Caco-2 (cell line): ENCODE measurements around the gene ALK. TPM values are rescaled to one million over a fixed set of nuclear protein-coding genes. Genes with fewer than 3 reads are reported as not detected.

Experiments
- BruUV-seq: library from RNA; stranded (reverse); fragments of 400-500 nt; replicated peaks from 2 replicates; lab custom pipeline; 2021; lab: Mats Ljungman, UMichigan
- CTCF ChIA-PET: fragments of 300-600 bp; sonication (Branson Sonifier 250); formaldehyde crosslinking; loops from one replicate; lab custom pipeline; 2022; ENCODE audit warnings: antibody characterized with exemption; lab: Charles Lee
- POLR2A ChIA-PET: fragments of 300-600 bp; sonication (Branson Sonifier 250); formaldehyde crosslinking; loops from one replicate; lab custom pipeline; 2022; ENCODE audit warnings: antibody characterized with exemption; lab: Charles Lee
- DNase-seq, 2 experiments: peaks; one replicate each; pipeline versions ENCODE4 v3.0.0 to v3.0.0-alpha.2; 2020 to 2022
- H3K27me3 ChIP-seq: replicated peaks from 2 replicates; pipeline ENCODE4 v1.6.0; 2011; ENCODE audit warnings: low read length; ENCODE audit not compliant: control insufficient read depth, insufficient read depth
- H3K36me3 ChIP-seq: 2 replicates; pipeline ENCODE4 v1.5.1; 2011; ENCODE audit warnings: low read length; ENCODE audit not compliant: control insufficient read depth, insufficient read depth
- H3K4me1 ChIP-seq: fragments of 250-450 bp; sonication (Bioruptor Pico); 2 replicates; pipeline ENCODE4 v1.5.1; 2020; ENCODE audit warnings: mild to moderate bottlenecking
- H3K4me3 ChIP-seq: 2 replicates; pipeline ENCODE4 v1.5.1; 2011; ENCODE audit warnings: low read depth, mild to moderate bottlenecking, control low read depth, low read length
- H3K9me3 ChIP-seq: fragments of 250-450 bp; sonication (Bioruptor Pico); 2 replicates; pipeline ENCODE4 v1.5.1; 2020; ENCODE audit warnings: mild to moderate bottlenecking, moderate library complexity
- H3K27ac Mint-ChIP-seq: one replicate; pipeline ENCODE4 v1.8.0; 2022; ENCODE audit warnings: mixed read lengths; ENCODE audit not compliant: unreplicated experiment
- H3K27me3 Mint-ChIP-seq: one replicate; pipeline ENCODE4 v1.8.0; 2022; ENCODE audit warnings: mixed read lengths; ENCODE audit not compliant: insufficient read depth, unreplicated experiment
- H3K36me3 Mint-ChIP-seq: one replicate; pipeline ENCODE4 v1.8.0; 2022; ENCODE audit warnings: mild to moderate bottlenecking, mixed read lengths; ENCODE audit not compliant: insufficient read depth, unreplicated experiment
- H3K4me1 Mint-ChIP-seq: one replicate; pipeline ENCODE4 v1.8.0; 2022; ENCODE audit warnings: low read depth, mixed read lengths; ENCODE audit not compliant: unreplicated experiment
- H3K4me3 Mint-ChIP-seq: one replicate; pipeline ENCODE4 v1.8.0; 2022; ENCODE audit warnings: mild to moderate bottlenecking, moderate library complexity, mixed read lengths; ENCODE audit not compliant: unreplicated experiment
- H3K9me3 Mint-ChIP-seq: one replicate; pipeline ENCODE4 v1.8.0; 2022; ENCODE audit warnings: mixed read lengths; ENCODE audit not compliant: unreplicated experiment
- intact Hi-C: fragments of 100-400 bp; cut with micrococcal nuclease; formaldehyde crosslinking; loops from one replicate; pipeline ENCODE4 v1.10.0; 2022; ENCODE audit not compliant: unreplicated experiment
- total RNA-seq: library from RNA; stranded (reverse); gene quantifications from 2 replicates; pipeline ENCODE4 v1.2.3, GENCODE V29; 2022
- TF ChIP-seq, protein P1 (sequence below), 2 experiments: fragments of 200-600 bp in 1 of 2; IDR thresholded peaks; 1 replicate in 1 of 2; 2 replicates in 1 of 2; pipeline versions ENCODE4 v1.5.1 to v1.8.0; 2011 to 2022; ENCODE audit warnings: antibody characterized with exemption in 1 of 2, control low read depth in 1 of 2, inconsistent platforms in 1 of 2, low read depth in 1 of 2, low read length in 1 of 2, mild to moderate bottlenecking in 1 of 2, moderate library complexity in 1 of 2; ENCODE audit not compliant: insufficient read depth in 1 of 2, severe bottlenecking in 1 of 2, unreplicated experiment in 1 of 2

Gene ALK
- total RNA-seq, 1 experiment from 2014 or later, result 0.11 TPM

DNA sequence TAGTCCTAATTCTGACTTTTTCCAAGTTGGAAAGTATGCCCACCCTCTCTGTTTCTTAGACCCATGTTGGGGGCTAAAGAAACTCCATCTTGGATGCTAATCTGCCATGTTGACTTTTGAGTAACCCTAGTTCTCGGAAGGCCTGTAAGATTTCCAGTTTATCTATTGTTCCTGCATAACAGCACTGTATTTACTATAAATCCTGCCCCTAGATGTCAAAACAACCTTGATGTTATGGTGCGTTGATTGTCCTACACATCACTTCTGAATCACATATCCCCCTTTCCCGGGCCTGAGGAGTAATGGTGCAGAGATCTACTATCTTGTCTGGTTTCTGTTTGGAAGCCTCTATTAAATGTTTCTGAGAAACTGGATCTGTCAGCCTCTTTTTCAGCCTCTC is 116.7 kb downstream of the ALK start:
- Mint-ChIP-seq H3K27me3 (peaks cover 10% of the 10 kb centered on the region), H3K4me3 (no peak overlapping the region), H3K27ac (no peak overlapping the region), H3K4me1 (peaks cover 14% of the 10 kb centered on the region), H3K9me3 (peaks cover 7% of the 10 kb centered on the region), H3K36me3 (no peaks in the 10 kb centered on the region)
- H3K4me3 ChIP-seq, result no peak overlapping the region
- DNase-seq, result no peak
- TF ChIP-seq, protein P1, sequence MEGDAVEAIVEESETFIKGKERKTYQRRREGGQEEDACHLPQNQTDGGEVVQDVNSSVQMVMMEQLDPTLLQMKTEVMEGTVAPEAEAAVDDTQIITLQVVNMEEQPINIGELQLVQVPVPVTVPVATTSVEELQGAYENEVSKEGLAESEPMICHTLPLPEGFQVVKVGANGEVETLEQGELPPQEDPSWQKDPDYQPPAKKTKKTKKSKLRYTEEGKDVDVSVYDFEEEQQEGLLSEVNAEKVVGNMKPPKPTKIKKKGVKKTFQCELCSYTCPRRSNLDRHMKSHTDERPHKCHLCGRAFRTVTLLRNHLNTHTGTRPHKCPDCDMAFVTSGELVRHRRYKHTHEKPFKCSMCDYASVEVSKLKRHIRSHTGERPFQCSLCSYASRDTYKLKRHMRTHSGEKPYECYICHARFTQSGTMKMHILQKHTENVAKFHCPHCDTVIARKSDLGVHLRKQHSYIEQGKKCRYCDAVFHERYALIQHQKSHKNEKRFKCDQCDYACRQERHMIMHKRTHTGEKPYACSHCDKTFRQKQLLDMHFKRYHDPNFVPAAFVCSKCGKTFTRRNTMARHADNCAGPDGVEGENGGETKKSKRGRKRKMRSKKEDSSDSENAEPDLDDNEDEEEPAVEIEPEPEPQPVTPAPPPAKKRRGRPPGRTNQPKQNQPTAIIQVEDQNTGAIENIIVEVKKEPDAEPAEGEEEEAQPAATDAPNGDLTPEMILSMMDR (IDR thresholded peaks at IDR 0.05; ENCODE audit: insufficient read depth in 1 of 2, low read depth in 1 of 2, low read length in 1 of 2, severe bottlenecking in 1 of 2, unreplicated experiment in 1 of 2), result no peak
- no peaks in the 10 kb centered on the region for H3K36me3 ChIP-seq
- CTCF ChIA-PET, result no interaction called here
- peaks cover 12% of the 10 kb centered on the region for H3K4me1 ChIP-seq
- H3K27me3 ChIP-seq, result no peaks in the 10 kb centered on the region
- POLR2A ChIA-PET, result no interaction called here
- intact Hi-C loops, result no loop called here
- no TSS peak for BruUV-seq
- H3K9me3 ChIP-seq, result no peaks in the 10 kb centered on the region

DNA sequence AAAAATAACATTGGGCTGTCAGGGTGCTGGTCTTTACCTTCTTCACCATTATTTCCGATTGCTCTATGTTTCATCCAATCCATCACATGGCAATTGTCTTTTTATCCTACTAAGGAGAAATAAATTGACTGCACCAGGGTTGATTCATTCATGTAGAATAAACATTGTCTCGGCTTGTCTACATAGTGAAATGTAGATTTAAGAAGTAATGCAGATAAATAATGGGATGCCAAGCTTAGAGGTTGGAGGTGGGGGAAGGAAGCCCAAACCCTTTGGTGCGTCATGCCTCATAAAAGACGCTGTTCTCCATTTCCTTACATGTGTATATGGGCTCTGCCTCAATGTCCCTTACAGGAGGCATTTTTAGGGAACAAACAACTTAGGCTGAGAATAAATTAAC is 117.8 kb downstream of the ALK start:
- no TSS peak for BruUV-seq
- TF ChIP-seq, protein P1 (IDR thresholded peaks at IDR 0.05; ENCODE audit: insufficient read depth in 1 of 2, low read depth in 1 of 2, low read length in 1 of 2, severe bottlenecking in 1 of 2, unreplicated experiment in 1 of 2), result no peak
- Histone ChIP-seq H3K4me3 (no peak overlapping the region), H3K27me3 (no peaks in the 10 kb centered on the region), H3K9me3 (no peaks in the 10 kb centered on the region), H3K4me1 (peaks cover 12% of the 10 kb centered on the region), H3K36me3 (no peaks in the 10 kb centered on the region)
- peaks cover 14% of the 10 kb centered on the region for H3K4me1 Mint-ChIP-seq
- H3K36me3 Mint-ChIP-seq, result no peaks in the 10 kb centered on the region
- peaks cover 7% of the 10 kb centered on the region for H3K9me3 Mint-ChIP-seq
- CTCF ChIA-PET, result no interaction called here
- POLR2A ChIA-PET, result no interaction called here
- no peak for DNase-seq
- intact Hi-C loops, result no loop called here
- peaks cover 10% of the 10 kb centered on the region for H3K27me3 Mint-ChIP-seq
- H3K27ac Mint-ChIP-seq, result no peak overlapping the region
- no peak overlapping the region for H3K4me3 Mint-ChIP-seq

DNA sequence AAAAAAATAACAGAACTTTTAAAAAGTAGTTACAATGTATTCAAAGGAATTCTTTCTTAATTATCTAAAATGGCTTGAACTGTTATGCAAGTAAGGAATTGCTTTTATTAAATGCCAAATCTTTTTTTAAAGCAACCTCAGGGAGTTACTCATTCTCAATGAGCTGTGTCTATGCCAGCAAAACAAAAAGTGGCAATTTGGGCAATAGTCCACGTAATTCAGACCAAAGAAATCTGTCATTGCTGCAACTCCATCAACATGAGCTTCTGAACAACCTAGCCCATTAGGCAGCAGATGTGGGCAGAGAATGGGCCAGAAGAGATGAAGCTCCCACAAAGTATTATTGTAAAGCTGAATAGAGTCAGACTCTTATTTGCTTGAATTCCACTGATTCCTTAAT is 118.4 kb downstream of the ALK start:
- H3K27me3 Mint-ChIP-seq, result peaks cover 10% of the 10 kb centered on the region
- BruUV-seq, result no TSS peak
- CTCF ChIA-PET, result no interaction called here

More for the DNA sequence above, 118.4 kb downstream of the ALK start:
- H3K36me3 ChIP-seq, result no peaks in the 10 kb centered on the region
- H3K36me3 Mint-ChIP-seq, result no peaks in the 10 kb centered on the region
- H3K4me1 Mint-ChIP-seq, result peaks cover 14% of the 10 kb centered on the region
- no peaks in the 10 kb centered on the region for H3K9me3 ChIP-seq
- DNase-seq, result no peak
- TF ChIP-seq, protein P1 (IDR thresholded peaks at IDR 0.05; ENCODE audit: insufficient read depth in 1 of 2, low read depth in 1 of 2, low read length in 1 of 2, severe bottlenecking in 1 of 2, unreplicated experiment in 1 of 2), result no peak
- H3K4me3 ChIP-seq, result no peak overlapping the region
- no peak overlapping the region for H3K4me3 Mint-ChIP-seq
- intact Hi-C loops, result no loop called here
- POLR2A ChIA-PET, result no interaction called here
- peaks cover 7% of the 10 kb centered on the region for H3K9me3 Mint-ChIP-seq
- no peaks in the 10 kb centered on the region for H3K27me3 ChIP-seq
- H3K27ac Mint-ChIP-seq, result no peak overlapping the region
- H3K4me1 ChIP-seq, result peaks cover 12% of the 10 kb centered on the region
